ENCODE data around the gene KIF1C.

Gene KIF1C

GRCh38 chr17:4997302-4998026, at the start of gene KIF1C, which contains the start of gene INCA1:
Gene KIF1C, plus strand, starts transcription at chr17:4997950. Its CDS starts 2,297 bp downstream, at chr17:5000247.
Gene INCA1, minus strand, starts transcription at chr17:4997522. Its CDS starts 3,085 bp downstream, at chr17:4994437.
- DNase-seq (ENCODE audit: low read depth) = peak; percentile 91

- DNase-seq (ENCODE audit: low read depth) = peak; percentile 95
These were observed 49.4 kb upstream of the KIF1C start, which contains the start of gene PFN1 for GRCh38 chr17:4948166-4948930. Gene PFN1, minus strand, starts transcription at chr17:4948530. Its CDS starts 136 bp downstream, at chr17:4948394.

GRCh38 chr17:4948931-4949320, 48.8 kb upstream of the KIF1C start:
- peak; percentile 93 for DNase-seq (ENCODE audit: low read depth)

- peak; percentile 79 for DNase-seq (ENCODE audit: low read depth)
These were observed 48.3 kb upstream of the KIF1C start for GRCh38 chr17:4949321-4950074.

- peak; percentile 47 for DNase-seq (ENCODE audit: low read depth)
These were observed 47.5 kb upstream of the KIF1C start for GRCh38 chr17:4950075-4950745.

GRCh38 chr17:4950746-4951204, 47.0 kb upstream of the KIF1C start, which contains the start of gene ENO3:
Gene ENO3, plus strand, starts transcription at chr17:4951119. Its CDS starts 711 bp downstream, at chr17:4951830.
- no peak for DNase-seq (ENCODE audit: low read depth)

GRCh38 chr17:4951486-4951885, 46.3 kb upstream of the KIF1C start:
- DNase-seq (ENCODE audit: low read depth) = no peak

- DNase-seq (ENCODE audit: low read depth) = peak; percentile 81
These were observed 44.2 kb upstream of the KIF1C start for GRCh38 chr17:4953451-4953961.

- no peak for DNase-seq (ENCODE audit: low read depth)
These were observed 42.7 kb upstream of the KIF1C start for GRCh38 chr17:4955091-4955490.

DNA sequence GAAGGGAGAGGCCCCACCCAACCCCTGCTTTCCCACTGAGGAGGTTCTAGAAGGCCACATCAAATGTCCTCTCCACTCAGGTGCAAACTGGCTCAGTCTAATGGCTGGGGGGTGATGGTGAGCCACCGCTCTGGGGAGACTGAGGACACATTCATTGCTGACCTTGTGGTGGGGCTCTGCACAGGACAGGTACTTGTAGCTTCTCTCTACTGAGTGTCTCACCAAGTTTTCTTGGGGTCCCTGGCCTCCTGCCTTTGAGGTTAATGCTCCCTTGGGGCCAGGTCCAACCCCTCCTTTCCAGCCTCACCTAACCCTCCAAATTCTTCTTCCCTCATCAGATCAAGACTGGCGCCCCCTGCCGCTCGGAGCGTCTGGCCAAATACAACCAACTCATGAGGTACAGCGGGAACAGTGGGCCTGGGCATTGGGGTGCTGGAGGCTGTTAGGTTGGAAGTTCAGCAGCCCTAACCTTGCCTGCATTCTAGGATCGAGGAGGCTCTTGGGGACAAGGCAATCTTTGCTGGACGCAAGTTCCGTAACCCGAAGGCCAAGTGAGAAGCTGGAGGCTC, 41.2 kb upstream of the KIF1C start:
- DNase-seq (ENCODE audit: low read depth) = no peak

DNA sequence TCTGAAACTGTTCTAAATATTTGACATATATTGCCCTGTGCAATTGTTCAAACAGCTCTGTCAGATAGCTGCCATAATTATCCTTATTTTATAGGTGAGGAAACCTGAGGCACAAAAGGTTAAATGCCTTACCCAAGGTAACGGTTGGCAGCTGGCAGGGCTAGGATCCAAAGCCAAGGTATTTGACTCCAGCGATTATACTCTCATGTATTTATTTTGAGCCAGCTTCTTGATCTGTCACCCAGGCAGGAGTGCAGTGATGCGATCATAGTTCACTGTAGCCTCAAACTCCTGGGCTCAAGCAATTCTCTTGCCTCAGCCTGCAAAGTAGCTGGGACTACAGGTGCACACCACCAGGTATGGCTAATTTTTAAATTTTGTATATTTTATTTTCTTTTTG, 39.6 kb upstream of the KIF1C start:
- no peak for DNase-seq (ENCODE audit: low read depth)

- DNase-seq (ENCODE audit: low read depth) = no peak
These were observed 38.3 kb upstream of the KIF1C start for GRCh38 chr17:4959261-4959965.

DNA sequence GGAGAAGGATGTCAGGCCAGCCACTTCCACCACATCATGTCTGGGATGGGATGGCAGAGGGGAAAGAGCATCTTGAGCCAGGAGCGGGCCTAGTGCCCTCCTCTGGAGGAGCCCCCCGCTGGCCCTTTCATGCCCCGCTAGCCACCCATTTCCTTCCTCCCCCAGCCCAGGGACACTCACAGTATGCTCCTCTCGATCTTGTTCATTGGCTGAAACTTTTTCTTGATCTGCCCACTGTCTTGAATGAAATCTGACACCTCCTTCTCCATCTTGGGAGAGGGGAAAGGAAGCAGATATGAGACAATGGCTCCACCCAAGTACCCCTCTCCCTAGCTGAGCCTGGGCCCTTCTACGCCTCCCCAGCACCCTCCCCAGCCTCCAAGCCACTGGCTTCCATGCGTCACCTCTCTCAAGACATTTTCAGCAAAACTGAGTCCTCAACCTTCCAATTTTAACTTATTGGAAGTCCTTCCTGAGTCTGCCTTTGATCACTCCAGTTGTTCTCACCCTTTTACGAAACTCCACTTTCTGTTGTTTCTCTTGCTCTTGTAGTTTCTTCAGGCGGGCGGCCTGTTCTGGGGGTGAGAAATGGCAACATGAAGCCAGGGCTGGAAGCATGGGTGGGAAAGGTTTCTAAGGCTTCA, 37.3 kb upstream of the KIF1C start:
- DNase-seq (ENCODE audit: low read depth) = no peak

DNA sequence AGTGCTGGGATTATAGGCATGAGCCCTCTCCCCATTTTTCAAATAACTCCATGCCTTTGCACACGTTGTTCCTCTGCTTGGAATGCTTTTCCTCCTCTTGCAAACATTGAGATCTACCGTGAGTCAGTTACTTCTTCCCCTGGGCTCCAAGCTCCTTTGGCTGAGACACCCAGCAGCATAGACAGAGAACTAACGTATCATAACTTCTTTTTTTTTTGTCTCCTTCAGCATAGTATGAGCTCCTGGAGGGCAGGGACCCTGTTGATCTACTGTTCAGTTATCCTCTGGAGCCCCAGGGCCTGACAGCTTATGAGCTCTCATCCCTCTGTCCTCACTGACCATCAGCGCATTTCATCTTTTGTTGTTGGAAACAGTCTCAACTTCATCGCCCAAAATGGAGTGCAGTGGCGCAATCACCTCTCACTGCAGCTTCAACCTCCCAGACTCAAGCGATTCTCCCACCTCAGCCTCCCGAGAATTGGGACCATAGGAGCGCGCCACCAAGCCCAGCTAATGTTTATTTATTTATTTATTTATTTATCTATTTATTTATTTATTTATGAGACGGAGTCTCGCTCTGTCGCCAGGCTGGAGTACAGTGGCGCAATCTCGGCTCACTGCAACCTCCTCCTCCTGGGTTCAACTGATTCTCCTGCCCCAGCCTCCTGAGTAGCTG, 32.3 kb upstream of the KIF1C start:
- no peak for DNase-seq (ENCODE audit: low read depth)

- peak; percentile 100 for DNase-seq (ENCODE audit: low read depth)
These were observed 30.8 kb upstream of the KIF1C start for GRCh38 chr17:4966844-4967538.

GRCh38 chr17:4967539-4968485, 29.9 kb upstream of the KIF1C start, which contains the start of gene SPAG7:
Gene SPAG7, minus strand, starts transcription at chr17:4967817. Its CDS starts 13 bp downstream, at chr17:4967804.
- DNase-seq (ENCODE audit: low read depth) = peak; percentile 98

DNA sequence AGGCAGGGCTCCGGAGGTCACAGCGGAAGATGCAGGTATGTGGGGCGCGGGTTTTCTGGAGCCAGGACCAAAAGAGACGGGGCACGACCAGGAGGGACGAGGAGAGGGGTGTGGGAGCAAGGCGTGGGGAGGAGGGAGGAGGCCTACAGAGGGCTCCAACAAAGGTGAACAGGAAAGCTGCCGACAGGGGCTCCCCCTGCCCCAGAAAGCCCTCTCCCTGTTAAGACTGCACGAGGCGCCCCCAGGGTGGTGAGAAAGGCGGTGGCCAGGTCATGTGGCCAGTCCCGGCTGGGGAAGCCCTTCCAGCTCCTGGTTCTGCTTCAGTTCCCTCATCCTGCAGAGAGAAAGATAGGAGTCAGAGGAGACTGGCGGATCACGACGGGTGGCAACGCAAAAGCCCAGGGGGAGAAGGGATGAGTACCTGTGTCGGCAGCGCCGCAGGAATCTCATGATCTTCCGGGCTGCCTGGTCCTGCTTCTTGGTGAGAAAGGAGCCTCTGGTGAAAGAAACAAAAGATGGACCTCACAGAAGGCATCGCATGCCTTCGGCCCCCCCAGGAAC, 29.2 kb upstream of the KIF1C start:
- DNase-seq (ENCODE audit: low read depth) = no peak

All from iris pigment epithelial cell (primary cell).